GM19351 (cell line): Measurements from ENCODE around the gene PCBP3.
"Not testable (repeated sequence)": the region's sequence is repeated elsewhere in the genome, so short reads cannot be mapped to it uniquely, and the experiment has no call there.

ENCODE experiments used
- ATAC-seq: cut with Tn5 transposase; IDR thresholded peaks from one replicate; pipeline ENCODE4 v1.9.1; 2021; ENCODE audit warnings: mild to moderate bottlenecking, moderate library complexity; ENCODE audit not compliant: unreplicated experiment

The PCBP3 gene

DNA sequence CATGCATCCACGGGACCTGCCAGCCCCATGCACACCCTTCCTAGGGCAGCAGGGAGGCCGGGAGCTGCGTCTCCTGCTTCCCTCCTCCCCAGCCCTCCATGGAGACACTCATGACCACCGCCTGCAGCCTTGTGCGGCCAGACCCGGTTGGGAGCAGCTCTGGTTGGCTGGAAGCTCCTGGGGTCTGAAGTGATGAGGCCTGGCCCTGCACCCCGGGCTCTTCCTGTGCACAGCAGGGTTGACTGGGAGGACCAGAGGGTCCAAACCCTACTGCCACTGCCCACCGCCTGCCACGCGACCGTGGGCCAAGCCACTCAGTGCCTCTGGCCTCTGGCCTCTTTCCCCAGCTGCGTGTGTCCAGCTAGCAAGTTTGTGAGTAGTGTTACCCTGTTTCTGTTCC is 226.9 kb downstream of the PCBP3 start:
- no peak for ATAC-seq

GRCh38 chr21:45870851-45871615 is 227.5 kb downstream of the PCBP3 start:
- ATAC-seq, result no peak

DNA sequence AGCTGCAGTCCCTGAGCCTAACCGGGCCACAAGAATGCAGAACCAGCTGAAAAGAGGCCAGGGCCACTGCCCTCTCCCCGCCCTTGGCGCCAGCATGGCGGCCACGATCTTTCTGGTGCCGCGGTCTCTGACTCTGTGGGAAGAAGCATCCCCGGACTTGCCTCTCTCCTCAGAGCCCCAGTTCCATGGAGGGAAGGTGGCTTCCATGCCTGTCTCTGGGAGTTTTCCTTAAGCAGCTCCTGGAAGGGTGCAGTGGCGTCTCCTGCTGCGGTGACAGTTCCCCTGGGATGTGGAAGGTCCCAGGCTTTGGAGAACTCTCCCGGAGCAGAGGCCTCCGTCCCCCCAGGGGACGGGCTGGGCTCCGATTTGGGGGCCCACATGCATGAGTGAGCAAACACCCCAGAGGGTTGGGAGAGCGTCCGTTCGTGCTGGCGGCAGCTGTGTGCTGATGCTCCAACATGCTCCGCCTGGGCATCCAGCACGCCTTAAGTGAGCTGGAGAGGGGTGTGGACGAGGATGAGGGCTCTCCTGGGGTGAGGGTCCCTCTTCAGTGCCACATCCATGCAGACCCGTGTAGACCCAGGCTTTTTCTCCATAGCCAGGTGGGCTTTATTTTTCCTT is 228.2 kb downstream of the PCBP3 start:
- no peak for ATAC-seq

DNA sequence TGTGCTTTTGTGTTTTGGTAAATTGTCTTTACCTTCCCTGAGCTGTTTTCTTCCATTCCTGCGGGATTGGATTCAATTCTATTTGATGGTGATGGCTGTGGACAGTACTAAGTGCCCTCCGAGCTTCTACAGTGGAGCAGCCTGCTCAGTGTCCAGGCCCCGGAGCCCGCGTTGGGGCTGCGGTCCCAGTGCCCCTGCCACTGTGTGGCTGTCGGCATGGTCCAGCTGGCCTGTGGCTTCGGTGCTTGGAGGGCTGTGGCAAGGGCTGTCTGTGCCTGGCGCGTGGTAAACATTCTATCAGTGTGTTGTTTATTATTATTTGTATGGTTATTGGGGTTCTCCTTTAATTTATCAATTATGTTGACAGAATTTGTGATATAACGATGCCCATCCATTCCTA is 228.9 kb downstream of the PCBP3 start:
- ATAC-seq, result no peak

GRCh38 chr21:45872902-45873301 is 229.4 kb downstream of the PCBP3 start:
- no peak for ATAC-seq

DNA sequence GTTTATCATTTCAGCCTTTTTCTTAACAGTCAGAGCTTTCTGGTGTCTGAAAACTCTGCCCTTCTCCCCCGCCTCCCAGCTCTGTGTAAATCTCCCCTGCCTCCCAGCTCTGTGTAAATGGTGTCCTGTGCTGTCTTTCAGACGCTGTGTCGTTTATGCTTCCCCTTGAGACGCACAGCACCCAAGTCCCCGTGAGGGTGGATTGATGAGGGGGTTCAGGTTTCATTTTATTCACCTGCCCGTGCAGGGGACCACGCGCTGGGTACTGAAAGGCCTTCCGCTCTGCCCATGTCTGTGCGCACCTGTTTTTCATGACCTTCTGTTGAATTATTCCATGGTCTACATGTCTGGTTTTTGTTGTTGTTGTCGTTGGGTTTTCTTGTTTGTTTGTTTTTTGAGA is 229.9 kb downstream of the PCBP3 start:
- no peak for ATAC-seq

DNA sequence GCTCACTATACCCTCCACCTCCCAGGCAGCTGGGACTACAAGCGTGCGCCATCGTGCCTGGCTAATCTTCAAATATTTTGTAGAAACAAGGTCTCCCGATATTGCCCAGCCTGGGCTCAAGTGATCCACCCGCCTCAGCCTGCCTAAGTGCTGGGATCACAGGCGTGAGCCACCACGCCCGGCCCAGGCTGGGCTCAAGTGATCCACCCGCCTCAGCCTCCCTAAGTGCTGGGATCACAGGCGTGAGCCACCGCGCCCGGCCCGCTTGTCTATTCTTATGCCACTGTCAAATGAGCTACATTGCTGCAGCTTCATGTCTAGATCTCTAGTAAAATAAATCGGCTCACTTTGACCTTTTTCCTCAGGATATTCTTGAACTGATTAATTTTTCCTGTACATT is 230.3 kb downstream of the PCBP3 start:
- no peak for ATAC-seq

- no peak for ATAC-seq
Measured at GRCh38 chr21:45874716-45875415, 231.3 kb downstream of the PCBP3 start.

GRCh38 chr21:45875416-45875760 is 231.9 kb downstream of the PCBP3 start:
- no peak for ATAC-seq

DNA sequence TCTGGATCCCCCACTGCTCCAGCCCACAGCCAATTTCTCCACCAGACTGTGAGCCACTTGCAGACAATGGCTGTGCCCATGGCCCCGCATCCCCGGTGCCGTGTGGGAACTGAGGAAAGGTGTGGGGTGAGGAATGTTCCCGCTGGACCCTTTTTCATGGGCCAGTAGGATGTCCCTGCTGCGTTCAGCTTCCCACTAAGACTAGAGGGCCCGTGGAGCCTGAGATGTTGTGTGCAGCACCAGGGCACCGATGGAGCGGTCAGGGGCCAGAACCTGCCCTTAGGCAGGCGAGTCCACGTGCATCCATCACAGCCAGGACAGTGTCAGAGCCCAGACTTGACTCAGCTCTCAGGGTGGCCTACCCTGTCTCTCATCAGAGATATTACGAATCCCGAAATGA is 232.4 kb downstream of the PCBP3 start:
- no peak for ATAC-seq

DNA sequence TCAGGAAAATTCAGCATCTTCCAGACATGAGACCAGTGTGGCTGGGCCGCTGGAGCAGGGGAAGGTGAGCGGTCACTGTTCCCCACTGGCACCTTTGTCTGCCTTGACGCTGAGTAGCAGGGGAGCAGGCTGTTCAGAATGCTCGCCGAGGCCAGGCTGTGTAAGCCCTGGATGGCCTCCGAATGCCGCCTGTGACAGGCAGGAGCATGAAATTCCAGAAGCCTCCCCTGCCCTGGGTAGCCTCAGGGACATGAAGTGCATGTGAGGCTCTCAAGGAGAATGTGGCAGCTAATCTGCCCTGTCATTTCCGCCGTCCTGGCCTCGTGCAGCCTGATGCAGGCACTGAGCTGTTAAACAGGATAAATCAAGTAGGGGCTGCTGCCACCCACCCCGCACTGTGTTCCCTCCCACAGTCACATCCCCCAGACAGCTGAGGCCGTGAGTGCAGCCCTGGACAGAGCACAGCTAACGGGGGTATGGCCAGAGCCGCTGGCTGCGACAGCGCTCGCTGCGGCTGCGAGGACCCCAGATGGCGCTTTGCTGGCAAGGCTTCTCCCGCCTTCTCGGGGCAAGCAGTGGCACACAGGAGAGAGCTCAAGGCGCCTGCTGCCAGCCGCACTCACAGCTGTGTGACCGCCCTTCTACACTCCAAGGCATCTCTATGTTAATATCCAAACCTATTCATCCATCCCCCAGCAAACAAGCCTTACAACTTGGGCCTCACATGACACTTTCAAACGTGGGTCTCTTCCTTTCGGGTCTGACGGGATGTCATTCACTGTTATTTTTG is 233.1 kb downstream of the PCBP3 start:
- ATAC-seq, result no peak

DNA sequence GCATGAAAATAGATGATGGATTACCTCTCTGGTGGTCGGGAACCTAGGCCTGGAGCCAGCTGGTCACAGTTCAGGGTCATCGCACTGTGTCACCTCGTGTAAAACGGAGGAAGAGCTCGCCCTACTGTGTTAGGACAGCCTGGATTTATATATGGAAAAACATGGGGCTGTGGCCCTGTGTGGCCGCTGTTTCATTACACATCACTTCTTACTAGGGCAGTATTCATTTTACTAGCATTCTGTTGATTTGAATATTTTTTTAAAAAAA is 233.6 kb downstream of the PCBP3 start:
- ATAC-seq, result no peak

DNA sequence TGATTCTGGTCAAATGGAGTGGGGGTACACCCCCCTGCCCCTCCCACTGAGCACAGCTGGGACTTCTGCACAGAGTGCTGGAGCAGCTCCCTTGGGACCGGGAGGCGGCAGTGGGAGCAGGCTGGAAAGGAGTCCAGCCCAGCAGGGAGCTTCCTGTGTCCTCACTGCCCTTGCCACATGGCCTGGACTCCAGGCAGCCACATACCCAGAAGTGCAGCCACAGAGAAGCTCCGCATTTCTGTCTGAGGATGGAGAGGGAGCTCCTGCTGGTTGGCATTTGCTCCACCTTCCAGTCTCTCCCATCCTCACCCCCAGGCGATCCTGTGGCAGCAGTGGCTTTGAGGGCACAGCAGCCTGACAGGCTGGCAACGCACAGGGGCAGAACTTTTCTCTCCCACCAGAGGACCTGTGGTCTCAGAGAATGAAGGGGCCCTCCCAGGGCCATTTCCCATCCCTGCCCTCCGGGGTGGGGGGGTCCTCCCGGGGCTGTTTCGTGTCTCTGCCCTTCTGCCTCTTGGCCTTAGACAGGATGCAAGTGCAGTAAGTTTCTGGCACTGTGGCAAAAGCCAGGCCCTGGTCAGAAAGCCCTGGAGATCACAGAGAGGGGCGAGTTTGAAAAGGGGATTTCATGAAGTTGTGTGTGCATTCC is 234.4 kb downstream of the PCBP3 start:
- no peak for ATAC-seq

DNA sequence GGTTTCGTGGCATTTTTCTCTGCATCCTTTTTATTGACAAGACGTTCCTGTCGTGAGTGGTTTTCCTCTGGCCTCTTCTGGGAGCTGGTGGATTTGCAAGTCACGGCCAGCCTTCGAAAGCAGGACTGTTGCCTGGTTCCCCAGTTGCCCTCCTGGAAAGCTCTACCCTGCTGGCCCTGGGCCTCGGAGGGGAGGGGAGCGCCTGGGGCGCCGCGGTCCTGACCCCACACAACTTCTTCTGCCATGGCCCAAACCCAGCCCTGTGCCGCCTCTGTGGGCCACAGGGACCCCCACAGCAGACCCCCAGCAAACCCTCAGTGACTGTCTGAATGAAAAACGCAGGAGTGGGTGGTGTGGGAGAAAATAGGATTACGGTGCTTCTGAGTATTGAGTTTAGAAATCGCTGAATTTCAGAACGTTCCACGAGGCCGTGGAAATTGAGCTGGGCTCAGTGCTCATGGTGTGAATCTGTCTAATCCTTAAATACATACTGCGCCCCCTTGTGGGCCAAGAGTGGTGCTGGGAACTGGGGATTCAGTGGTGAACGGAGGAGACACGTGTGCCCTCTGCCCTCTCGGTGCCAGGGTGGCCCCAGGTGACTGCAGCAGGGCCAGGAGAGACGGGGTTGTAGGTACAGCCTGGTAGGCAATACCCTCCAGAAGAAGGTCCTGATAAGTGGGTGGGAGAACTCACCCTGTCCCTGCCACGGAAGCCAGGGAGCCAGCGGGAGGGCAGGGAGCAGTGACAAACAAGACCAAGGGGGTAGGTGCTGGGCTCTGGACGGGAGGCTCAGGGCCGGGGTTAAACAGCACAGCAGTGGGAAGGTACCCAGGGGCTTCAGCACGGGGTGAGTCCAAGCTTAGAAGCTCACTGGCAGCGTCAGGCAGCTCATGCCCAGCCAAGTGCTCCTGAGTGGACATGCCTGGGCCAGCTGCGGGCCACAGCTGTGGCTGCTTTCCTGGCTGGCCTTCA is 236.9 kb downstream of the PCBP3 start:
- ATAC-seq, result no peak

- ATAC-seq, result no peak
Measured at GRCh38 chr21:45882645-45883044, 239.1 kb downstream of the PCBP3 start.

- ATAC-seq, result no peak
Measured at GRCh38 chr21:45883090-45883489, 239.6 kb downstream of the PCBP3 start.

DNA sequence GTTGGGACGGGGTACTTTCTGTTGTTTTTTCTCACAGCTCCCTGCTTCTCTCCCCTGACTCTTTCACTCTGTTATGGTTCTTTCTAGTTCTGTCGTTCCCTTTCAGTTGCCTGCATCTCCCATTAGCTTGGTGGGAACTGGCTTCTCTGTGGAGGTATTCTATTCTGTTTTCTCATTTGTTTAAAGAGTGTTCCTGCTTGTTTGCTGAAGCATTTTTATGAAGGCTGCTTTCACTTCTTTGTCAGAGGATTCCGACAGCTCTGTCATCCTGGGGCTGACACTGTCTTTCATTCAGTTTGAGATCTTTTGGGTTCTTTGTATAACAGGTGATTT is 242.0 kb downstream of the PCBP3 start:
- no peak for ATAC-seq

GRCh38 chr21:45885930-45886601 is 242.5 kb downstream of the PCBP3 start:
- ATAC-seq, result not testable (repeated sequence)

DNA sequence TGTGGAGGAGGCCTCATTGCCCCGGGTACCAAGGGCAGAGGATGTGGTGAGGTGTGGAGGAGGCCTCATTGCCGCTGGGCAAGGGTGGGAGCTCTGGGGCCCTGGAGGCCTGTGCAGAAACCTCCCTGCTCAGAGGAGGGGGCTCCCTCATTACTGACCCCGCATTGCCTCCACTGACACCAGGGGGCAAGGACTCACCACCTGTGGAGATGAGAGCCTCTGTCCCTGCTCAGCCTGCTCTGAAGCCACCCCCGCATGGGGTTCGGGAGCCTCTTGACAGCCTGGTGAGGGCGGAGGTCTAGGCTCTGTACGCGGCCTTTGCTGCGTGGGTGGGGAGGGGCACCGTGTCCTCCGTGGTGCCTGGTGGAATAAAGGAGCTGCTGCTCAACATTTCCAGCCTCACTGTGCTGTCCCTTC is 243.1 kb downstream of the PCBP3 start:
- no peak for ATAC-seq
